ENCODE data around the gene C3orf18.

C3orf18 gene

DNA sequence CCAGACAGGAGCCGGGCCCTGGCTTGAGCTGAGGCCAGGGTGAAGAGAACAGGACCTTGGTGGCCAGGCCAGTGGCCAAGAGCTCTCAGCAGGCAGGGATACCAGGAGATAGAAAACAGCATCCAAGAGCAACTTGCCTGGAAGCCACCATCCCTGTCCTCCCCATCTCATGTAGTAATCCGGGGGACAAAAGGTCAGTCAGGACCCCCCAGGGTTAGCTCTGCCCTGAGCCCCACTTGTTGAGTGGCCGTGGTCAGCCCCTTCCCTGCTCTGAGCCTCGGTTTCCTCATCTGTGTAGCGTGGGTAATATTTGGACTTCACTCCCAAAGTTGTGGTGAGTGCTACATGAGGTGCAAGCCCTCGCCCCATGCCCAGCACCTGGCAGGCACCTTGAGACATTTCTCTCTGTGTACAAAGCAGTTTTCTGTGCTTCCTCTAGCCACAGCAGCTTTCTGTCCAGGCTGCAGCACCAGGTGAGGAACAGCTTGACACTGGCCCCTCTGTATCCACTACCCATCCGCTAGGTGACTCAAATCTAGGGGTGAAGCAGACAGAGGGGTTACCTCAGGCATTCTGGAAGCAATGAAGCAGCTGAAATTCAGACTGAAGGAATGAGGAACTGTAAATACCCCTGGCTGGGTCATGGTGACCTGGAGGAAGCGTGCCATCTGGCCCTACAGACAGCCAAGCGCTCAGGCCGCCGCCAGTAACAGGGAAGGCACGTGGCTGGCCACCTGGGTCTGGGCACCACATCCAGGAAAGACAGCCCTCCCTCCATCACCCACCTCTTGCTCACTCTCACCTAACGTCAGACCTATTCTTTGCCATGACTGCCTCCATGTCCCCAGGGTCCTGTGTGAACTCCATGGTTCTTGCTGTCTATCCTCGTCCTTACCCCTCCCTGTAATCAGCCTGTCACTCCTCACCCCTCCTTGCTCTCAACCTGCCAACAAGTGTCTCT is 37.4 kb upstream of the C3orf18 start:
- no peak for DNase-seq (ENCODE audit: low read depth, low spot score)
- TF ChIP-seq, protein P1, sequence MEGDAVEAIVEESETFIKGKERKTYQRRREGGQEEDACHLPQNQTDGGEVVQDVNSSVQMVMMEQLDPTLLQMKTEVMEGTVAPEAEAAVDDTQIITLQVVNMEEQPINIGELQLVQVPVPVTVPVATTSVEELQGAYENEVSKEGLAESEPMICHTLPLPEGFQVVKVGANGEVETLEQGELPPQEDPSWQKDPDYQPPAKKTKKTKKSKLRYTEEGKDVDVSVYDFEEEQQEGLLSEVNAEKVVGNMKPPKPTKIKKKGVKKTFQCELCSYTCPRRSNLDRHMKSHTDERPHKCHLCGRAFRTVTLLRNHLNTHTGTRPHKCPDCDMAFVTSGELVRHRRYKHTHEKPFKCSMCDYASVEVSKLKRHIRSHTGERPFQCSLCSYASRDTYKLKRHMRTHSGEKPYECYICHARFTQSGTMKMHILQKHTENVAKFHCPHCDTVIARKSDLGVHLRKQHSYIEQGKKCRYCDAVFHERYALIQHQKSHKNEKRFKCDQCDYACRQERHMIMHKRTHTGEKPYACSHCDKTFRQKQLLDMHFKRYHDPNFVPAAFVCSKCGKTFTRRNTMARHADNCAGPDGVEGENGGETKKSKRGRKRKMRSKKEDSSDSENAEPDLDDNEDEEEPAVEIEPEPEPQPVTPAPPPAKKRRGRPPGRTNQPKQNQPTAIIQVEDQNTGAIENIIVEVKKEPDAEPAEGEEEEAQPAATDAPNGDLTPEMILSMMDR (IDR thresholded peaks at IDR 0.05; ENCODE audit: insufficient read depth, low read length, missing control alignments): no peak
- ChIA-PET CTCF (interaction anchor here (10.4 to 11.2 kb wide), 2 partner anchors 9 to 34 kb away, joined by 111 to 173 read pairs; partner anchors contain the start of genes C3orf18, CISH, HEMK1 and MAPKAPK3), POLR2A (no interaction called here)
- H3K4me3 ChIP-seq (ENCODE audit: low read depth, low read length): no peak overlapping the region

DNA sequence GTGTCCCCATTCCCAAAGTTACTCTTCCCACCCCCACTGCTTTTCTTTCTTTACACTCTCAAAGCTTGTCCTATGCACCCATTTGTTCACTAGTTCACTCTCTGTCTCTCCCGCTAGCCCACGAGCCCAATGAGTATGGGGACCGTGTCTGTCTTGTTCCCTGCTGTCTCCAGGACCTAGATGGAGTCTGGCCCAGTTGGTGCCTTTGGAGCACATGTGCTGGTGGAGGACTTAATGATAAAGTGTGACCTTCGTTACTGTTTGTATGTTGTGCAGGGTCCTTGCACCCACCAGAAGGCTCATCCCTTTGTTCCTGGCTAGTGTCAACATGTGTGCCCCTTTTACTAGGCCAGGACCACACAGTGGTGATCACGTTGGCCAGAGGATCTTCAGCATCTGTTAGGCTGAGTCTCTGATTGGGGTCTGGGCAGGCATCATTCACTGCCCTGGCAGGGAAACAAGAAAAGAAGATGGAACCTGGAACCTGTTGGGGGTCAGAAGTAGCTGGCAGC is 36.6 kb upstream of the C3orf18 start:
- ChIA-PET POLR2A (no interaction called here), CTCF (interaction anchor here (10.4 to 11.2 kb wide), 2 partner anchors 10 to 33 kb away, joined by 111 to 173 read pairs; partner anchors contain the start of genes C3orf18, CISH, HEMK1 and MAPKAPK3)
- TF ChIP-seq, protein P1 (IDR thresholded peaks at IDR 0.05; ENCODE audit: insufficient read depth, low read length, missing control alignments): no peak
- no peak for DNase-seq (ENCODE audit: low read depth, low spot score)
- no peak overlapping the region for H3K4me3 ChIP-seq (ENCODE audit: low read depth, low read length)

DNA sequence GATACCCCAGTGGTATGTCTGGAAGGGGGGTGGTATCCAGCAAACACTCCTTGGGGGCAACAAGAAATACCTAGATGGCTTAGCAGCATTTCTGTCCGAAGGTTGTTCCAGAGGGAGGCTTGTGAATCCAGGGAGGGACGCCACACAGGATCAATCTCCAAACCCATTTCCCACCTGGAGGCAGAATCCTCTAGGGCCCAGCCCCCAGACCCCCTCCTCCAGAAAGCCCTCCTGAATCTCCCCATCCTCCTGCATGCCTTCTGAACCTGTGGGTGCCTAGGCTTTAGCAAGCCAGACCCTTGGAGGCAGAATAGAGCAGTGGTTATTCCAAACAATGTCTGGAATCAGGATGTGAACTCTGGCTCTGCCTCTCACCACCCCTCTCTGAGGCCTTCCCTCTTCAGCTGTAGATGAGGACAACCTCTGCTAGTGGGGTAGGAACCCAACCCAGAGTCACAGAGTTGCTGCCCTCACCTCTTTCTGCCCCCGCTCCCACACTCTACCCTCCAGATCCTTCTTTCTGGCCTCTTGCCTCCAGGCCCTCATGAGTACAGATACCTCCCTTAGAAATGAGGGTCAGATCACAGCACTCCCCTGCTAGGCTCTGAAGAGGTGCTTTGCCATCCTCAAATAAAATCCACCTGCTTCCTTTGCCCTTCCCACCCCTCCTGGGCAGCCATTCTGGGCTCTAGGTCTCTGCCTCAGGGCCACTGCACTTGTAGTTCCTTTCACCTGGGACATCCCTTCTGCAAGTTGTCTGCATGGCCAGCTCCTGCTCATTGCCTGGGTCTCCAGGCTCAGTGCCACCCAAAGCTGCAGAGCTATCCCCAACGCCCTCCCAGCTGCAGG is 35.9 kb upstream of the C3orf18 start:
- TF ChIP-seq, protein P1 (IDR thresholded peaks at IDR 0.05; ENCODE audit: insufficient read depth, low read length, missing control alignments): no peak
- H3K4me3 ChIP-seq (ENCODE audit: low read depth, low read length): no peak overlapping the region
- ChIA-PET POLR2A (no interaction called here), CTCF (interaction anchor here (1.3 to 11.2 kb wide), 3 partner anchors 11 to 66 kb away, joined by 3 to 173 read pairs (median 111); partner anchors contain the start of genes C3orf18, CISH, HEMK1 and MAPKAPK3)
- no peak for DNase-seq (ENCODE audit: low read depth, low spot score)

DNA sequence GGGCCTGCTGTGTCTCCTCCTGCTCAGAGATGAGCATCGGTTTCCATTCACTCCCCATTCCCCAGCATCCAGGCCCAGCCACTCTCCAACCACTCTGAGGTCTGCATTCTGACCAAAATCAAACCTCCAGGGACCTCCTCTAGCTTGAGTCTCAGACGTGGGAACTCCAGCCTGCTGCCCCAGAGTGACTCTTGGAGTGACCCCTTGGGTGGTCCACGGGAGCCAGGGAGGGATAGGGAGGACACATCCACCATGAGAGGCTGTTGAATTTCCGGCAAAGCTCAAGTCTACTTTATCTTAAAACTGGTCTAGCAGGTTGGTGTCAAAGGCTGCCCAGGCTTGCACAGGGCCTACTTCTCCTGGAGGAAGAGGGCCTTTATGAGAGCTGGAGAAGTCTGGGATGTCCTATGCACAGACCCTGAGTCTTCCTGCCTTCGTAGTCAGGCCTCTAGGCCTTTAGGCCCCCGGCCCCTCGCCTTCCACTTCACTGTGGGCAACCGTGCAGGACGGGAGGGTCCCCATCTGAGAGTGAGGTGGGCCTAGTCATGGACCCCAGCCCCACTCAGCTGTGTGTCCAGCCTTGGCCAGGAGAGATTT is 35.1 kb upstream of the C3orf18 start:
- POLR2A ChIA-PET: interaction anchor here (1.1 to 2.4 kb wide), 4 partner anchors 9 to 35 kb away, joined by 4 to 18 read pairs (median 9); partner anchors contain the start of genes C3orf18, CISH and HEMK1
- no peak for DNase-seq (ENCODE audit: low read depth, low spot score)
- CTCF ChIA-PET: interaction anchor here (0.9 to 11.2 kb wide), 9 partner anchors 10 to 786 kb away, joined by 3 to 173 read pairs (median 4); partner anchors contain the start of genes C3orf18, CISH, CYB561D2 and HEMK1

More for the DNA sequence above, 35.1 kb upstream of the C3orf18 start:
- no peak overlapping the region for H3K4me3 ChIP-seq (ENCODE audit: low read depth, low read length)
- TF ChIP-seq, protein P1 (IDR thresholded peaks at IDR 0.05; ENCODE audit: insufficient read depth, low read length, missing control alignments): no peak
